Activated CD8-positive, alpha-beta T cell treated with anti-CD3 and anti-CD28 coated beads, Interleukin-2, amount 10 ng/mL, durations not matched to agents 7 days and 5 days (primary cell): Measurements from ENCODE around the gene ATP8B3. TPM values are rescaled to one million over a fixed set of nuclear protein-coding genes. Genes with fewer than 3 reads are reported as not detected.

Experiments used
- ATAC-seq: fragments of 150-1000 bp; cut with Tn5 transposase; one replicate; pipeline ENCODE4 v1.10.0; 2021; ENCODE audit warnings: moderate library complexity
- CTCF ChIA-PET: fragments of 350-600 bp; sonication (Branson Sonifier 250); formaldehyde crosslinking; loops from one replicate; lab custom pipeline; 2021; ENCODE audit warnings: antibody characterized with exemption; lab: Charles Lee
- POLR2A ChIA-PET: fragments of 350-600 bp; sonication (Branson Sonifier 250); formaldehyde crosslinking; loops from one replicate; lab custom pipeline; 2021; ENCODE audit warnings: antibody characterized with exemption; lab: Charles Lee
- DNase-seq: peaks from one replicate; pipeline ENCODE4 v3.0.0-alpha.2; 2020
- H3K27ac Mint-ChIP-seq: one replicate; pipeline ENCODE4 v1.8.0; 2021; ENCODE audit warnings: mild to moderate bottlenecking, mixed read lengths
- H3K27me3 Mint-ChIP-seq: one replicate; pipeline ENCODE4 v1.8.0; 2021; ENCODE audit warnings: low read depth, mixed read lengths
- H3K36me3 Mint-ChIP-seq: one replicate; pipeline ENCODE4 v1.8.0; 2021; ENCODE audit warnings: low read depth, mixed read lengths
- H3K4me1 Mint-ChIP-seq: one replicate; pipeline ENCODE4 v1.8.0; 2021; ENCODE audit warnings: low read depth, mixed read lengths
- H3K4me3 Mint-ChIP-seq: one replicate; pipeline ENCODE4 v1.8.0; 2021; ENCODE audit warnings: mild to moderate bottlenecking, mixed read lengths
- H3K9me3 Mint-ChIP-seq: one replicate; pipeline ENCODE4 v1.8.0; 2022; ENCODE audit warnings: mixed read lengths; ENCODE audit not compliant: insufficient read depth
- total RNA-seq, 2 experiments: library from RNA; stranded (reverse); gene quantifications; one replicate each; pipeline ENCODE4 v1.2.3, GENCODE V29; 2021

The ATP8B3 gene
- total RNA-seq, 2 experiments from 2014 or later: 20.2 to 27.8 TPM

DNA sequence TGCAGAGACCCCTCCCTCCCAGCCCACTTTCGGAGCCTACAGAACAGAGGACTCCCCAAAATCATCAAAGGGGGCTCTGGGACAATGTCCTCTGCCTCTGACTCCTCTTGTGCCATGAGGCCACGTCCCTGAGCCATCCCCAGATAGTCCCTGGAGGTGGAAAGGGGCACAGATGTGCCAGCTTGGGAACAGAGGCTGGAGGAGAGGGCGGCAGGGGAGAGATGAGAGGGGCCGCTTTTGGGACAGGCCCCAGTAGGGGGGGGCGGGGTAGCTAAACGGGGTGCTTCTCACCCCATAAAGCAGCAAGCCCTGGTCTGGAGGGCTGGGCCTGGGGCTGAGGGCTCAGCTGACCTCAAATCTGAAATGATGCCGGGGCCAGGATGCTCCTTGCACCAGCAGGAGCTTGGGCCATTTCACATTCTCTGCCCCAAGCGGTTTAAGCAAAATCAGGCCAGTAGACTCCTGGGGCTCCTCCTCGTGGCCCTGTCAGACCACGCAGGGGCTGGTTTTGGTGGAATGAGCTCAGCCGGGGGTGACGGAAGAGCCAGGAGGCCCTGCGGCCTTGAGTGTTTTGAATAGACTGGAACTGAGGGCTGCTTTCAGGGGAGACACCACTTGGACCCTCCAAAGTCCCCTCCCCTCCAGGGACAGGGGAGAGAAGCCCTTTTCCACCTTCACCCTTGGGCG, 31.7 kb downstream of the ATP8B3 start:
- POLR2A ChIA-PET: no interaction called here
- Mint-ChIP-seq H3K27me3 (peaks cover 38% of the 10 kb centered on the region), H3K27ac (no peak overlapping the region), H3K9me3 (no peaks in the 10 kb centered on the region), H3K36me3 (peaks cover 4% of the 10 kb centered on the region), H3K4me3 (no peak overlapping the region), H3K4me1 (no peaks in the 10 kb centered on the region)
- CTCF ChIA-PET: interaction anchor here (0.9 to 1.9 kb wide), 7 partner anchors 10 to 108 kb away, joined by 3 to 17 read pairs (median 4); no protein-coding TSS in a partner anchor
- ATAC-seq (no peak), DNase-seq (no peak)

DNA sequence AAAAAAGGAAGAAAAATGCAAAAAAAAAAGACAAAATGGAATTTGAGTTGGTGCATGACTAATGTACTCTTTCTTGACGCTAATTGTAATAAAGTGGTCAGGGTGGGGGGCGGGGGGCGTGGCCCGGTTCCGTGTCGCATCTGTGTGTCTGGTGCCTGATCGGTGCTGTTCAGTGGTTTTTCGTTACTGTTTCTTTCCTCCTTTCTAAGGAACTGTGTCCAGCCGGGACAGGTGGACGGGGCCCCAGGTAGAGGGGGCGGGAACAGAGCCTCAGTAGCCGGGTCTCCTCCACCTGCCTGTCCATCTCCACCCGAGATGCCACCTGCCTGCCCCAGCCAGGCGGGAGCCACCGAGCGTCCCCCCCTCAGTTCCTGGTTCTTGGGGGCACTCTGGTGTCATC, 32.5 kb downstream of the ATP8B3 start:
- ChIA-PET POLR2A (no interaction called here), CTCF (no interaction called here)
- ATAC-seq (no peak), DNase-seq (no peak)
- H3K27ac Mint-ChIP-seq: no peak overlapping the region
- no peak overlapping the region for H3K4me3 Mint-ChIP-seq
- H3K36me3 Mint-ChIP-seq: peaks cover 4% of the 10 kb centered on the region
- no peaks in the 10 kb centered on the region for H3K9me3 Mint-ChIP-seq
- H3K4me1 Mint-ChIP-seq: no peaks in the 10 kb centered on the region
- peaks cover 41% of the 10 kb centered on the region for H3K27me3 Mint-ChIP-seq

DNA sequence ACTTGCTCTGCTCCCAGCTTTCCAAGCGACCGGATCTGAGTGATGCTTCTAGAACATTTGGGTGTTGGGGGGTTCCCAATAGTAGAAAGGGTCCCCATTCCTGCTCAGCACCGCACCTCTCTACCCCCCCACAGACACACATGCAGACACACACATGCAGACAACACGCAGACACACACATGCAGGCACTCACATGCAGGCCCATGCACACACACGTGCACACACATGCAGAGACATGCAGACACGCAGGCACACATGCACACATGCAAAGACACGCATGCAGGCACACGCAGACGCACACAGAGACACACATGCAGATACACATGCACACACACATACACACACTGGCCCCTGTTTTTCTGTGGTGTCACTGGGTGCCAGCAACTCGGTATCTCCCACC, 34.9 kb downstream of the ATP8B3 start:
- ChIA-PET CTCF (interaction anchor here (0.8 to 1.5 kb wide), 3 partner anchors 9 to 49 kb away, joined by 3 to 5 read pairs (median 3); no protein-coding TSS in a partner anchor), POLR2A (no interaction called here)
- Mint-ChIP-seq H3K9me3 (no peaks in the 10 kb centered on the region), H3K4me3 (no peak overlapping the region), H3K36me3 (peaks cover 4% of the 10 kb centered on the region), H3K27ac (no peak overlapping the region), H3K27me3 (peaks cover 48% of the 10 kb centered on the region), H3K4me1 (no peaks in the 10 kb centered on the region)
- ATAC-seq (no peak), DNase-seq (no peak)

DNA sequence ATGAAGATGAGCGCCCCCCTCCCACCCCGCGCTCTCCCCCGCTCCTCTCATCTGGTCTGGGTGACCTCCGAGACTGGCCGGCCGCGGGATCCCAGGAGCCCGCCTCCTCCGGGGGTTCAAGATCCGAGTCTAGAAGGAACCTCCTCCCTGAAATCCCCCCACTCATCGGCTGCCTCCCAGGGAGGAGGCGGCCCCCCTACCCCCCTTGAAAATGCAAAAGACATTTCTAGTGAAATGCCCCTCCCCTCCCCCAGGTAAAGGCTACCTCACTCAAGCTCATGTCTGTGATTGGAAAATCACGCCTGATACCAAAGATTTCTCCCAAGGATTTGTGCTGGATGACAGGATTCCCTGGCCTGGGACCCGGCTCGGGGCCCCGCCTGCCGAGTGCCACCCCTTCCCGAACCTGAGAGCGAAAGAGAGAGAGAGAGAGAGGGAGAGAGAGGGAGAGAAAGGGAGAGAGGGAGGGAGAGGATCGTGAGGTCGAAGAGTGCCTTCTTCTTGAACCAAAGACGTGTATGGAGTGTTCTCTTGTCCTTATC, 35.4 kb downstream of the ATP8B3 start:
- no peak for ATAC-seq
- H3K9me3 Mint-ChIP-seq: no peaks in the 10 kb centered on the region
- H3K4me1 Mint-ChIP-seq: no peaks in the 10 kb centered on the region
- no peak overlapping the region for H3K27ac Mint-ChIP-seq
- ChIA-PET CTCF (interaction anchor here (1.5 kb wide), 1 partner anchor 29 kb away, joined by 3 read pairs; no protein-coding TSS in a partner anchor), POLR2A (no interaction called here)
- no peak overlapping the region for H3K4me3 Mint-ChIP-seq
- H3K27me3 Mint-ChIP-seq: peaks cover 48% of the 10 kb centered on the region
- no peak for DNase-seq
- peaks cover 4% of the 10 kb centered on the region for H3K36me3 Mint-ChIP-seq

DNA sequence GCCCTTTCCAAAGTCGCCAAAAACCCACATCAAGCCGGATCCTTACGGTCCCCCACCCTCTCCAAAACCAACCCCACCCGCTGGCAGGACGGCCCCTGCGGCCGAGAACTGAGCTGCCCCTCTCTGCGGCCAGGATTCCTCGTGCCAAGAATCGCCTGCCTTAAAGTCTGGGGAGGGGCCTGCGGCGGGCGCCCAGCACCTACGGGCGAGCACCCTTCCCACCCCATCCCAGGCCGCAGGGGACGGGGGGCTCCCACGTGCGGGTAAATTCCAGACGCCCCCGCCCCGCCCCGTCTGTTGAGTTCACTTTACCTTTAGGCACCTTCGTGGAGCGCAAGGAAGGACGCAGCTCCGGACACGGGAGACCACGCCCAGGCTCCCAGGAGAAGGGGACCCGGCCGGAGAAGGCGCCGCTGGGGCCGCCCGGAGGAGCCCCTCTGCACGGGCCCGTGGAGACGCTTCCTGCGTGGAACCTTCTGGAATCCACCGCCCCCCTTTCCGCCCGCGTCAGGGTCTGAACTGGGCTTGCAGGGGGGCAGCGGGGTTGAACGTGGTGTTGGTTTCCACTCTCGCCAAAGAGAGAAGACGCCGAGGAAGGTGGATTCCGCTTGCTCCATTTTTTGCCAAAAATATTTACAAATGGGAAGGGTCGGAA, 36.0 kb downstream of the ATP8B3 start:
- Mint-ChIP-seq H3K27ac (no peak overlapping the region), H3K4me3 (no peak overlapping the region), H3K9me3 (peaks cover 5% of the 10 kb centered on the region), H3K27me3 (peaks cover 51% of the 10 kb centered on the region), H3K36me3 (peaks cover 6% of the 10 kb centered on the region), H3K4me1 (no peaks in the 10 kb centered on the region)
- ChIA-PET CTCF (no interaction called here), POLR2A (no interaction called here)
- DNase-seq: no peak
- no peak for ATAC-seq

DNA sequence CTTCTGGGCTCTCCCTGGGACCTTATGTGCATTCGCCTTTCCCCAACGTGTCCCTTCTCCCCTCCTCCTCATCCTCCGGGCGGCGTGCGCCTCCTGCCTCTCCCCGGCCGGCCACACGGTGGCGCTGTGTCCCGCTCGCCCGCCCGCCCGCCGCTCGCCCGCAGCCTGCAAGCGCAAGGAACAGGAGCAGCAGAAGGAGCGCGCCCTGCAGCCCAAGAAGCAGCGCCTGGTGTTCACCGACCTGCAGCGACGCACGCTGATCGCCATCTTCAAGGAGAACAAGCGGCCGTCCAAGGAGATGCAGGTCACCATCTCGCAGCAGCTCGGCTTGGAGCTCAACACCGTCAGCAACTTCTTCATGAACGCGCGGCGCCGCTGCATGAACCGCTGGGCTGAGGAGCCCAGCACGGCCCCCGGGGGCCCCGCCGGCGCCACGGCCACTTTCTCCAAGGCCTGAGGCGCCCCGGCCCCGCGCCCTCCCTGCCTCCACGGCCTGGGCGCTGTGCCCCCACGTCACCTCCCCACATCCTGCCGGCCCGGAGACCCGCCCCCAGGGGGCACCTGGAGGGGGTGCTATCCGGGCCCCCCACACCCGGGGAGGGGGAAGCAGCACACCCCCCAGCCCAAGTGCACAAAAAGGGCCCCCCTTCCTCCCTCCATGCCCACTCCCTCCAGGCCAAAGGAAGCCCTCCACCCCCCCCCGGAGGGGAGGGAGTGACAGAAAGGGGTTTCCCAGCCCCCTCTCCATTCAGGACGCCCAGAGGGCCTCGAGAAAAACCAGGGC, 36.9 kb downstream of the ATP8B3 start:
- Mint-ChIP-seq H3K36me3 (peaks cover 9% of the 10 kb centered on the region), H3K9me3 (peaks cover 11% of the 10 kb centered on the region), H3K4me1 (no peaks in the 10 kb centered on the region), H3K27ac (no peak overlapping the region), H3K27me3 (peaks cover 53% of the 10 kb centered on the region), H3K4me3 (no peak overlapping the region)
- ATAC-seq (no peak), DNase-seq (no peak)
- POLR2A ChIA-PET: no interaction called here
- CTCF ChIA-PET: no interaction called here

DNA sequence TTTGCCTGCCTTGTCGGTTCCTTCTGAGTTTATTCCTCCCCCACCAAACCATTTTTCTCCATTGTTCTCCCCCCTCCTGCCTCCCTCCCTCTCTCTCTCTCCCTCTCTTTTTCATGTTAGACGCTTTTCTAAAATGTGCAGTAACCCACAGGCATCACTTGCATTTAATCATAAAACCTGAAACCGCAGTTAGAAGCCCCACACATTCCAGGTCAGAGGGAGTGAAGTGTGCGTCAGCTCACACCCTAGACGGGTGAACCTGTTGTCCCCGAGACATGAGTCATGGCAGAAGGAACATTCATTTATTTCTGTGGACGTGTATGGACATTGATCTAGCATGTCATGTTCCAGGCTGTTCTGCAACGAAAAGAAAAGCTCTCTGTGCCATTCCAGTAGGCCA, 38.9 kb downstream of the ATP8B3 start:
- DNase-seq (no peak), ATAC-seq (no peak)
- Mint-ChIP-seq H3K4me1 (no peaks in the 10 kb centered on the region), H3K9me3 (peaks cover 11% of the 10 kb centered on the region), H3K27ac (no peak overlapping the region), H3K36me3 (peaks cover 9% of the 10 kb centered on the region), H3K27me3 (peaks cover 50% of the 10 kb centered on the region), H3K4me3 (no peak overlapping the region)
- POLR2A ChIA-PET: no interaction called here
- CTCF ChIA-PET: interaction anchor here (1.0 to 3.3 kb wide), 3 partner anchors 9 to 101 kb away, joined by 3 to 11 read pairs (median 4); no protein-coding TSS in a partner anchor

DNA sequence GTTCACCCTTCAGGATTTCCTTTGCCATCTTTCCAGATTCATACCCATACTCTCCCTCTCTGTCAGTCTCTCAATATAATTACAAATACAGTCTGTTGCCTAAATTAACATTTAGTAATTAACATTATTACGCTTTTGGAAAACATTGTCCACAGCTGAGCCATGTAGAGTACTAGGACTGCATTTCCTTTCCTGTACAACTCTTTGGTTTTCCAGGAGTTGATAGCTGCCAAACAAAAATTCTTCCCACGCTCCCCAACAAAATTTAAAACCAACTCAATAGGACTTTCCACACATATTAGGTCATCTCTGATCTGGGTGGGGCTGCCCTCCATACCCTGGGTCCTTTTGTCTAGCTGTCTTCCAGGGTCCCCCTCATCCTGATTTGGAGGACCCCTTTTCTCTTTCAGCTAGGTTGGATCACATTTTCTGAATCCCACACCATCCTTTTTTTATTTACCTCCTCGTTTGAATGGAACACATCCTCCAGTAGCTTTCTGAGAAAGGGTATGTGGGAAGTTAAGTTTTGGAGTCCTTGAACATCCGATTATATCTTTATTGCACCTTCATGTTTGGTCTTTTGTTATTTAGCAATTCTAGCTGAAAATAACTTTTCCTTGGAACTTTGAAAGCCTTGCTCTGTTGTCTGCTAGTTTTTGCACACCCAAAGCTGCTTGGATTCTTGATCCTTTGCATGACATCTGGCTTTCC, 41.1 kb downstream of the ATP8B3 start:
- ChIA-PET POLR2A (interaction anchor here (0.6 kb wide), 1 partner anchor 22 kb away, joined by 3 read pairs; no protein-coding TSS in a partner anchor), CTCF (interaction anchor here (1.1 to 3.4 kb wide), 6 partner anchors 10 to 225 kb away, joined by 3 to 17 read pairs (median 8); no protein-coding TSS in a partner anchor)
- peaks cover 49% of the 10 kb centered on the region for H3K27me3 Mint-ChIP-seq
- peaks cover 5% of the 10 kb centered on the region for H3K36me3 Mint-ChIP-seq
- H3K4me3 Mint-ChIP-seq: no peak overlapping the region
- H3K9me3 Mint-ChIP-seq: peaks cover 11% of the 10 kb centered on the region
- H3K27ac Mint-ChIP-seq: no peak overlapping the region
- no peaks in the 10 kb centered on the region for H3K4me1 Mint-ChIP-seq
- ATAC-seq: no peak
- DNase-seq: no peak

DNA sequence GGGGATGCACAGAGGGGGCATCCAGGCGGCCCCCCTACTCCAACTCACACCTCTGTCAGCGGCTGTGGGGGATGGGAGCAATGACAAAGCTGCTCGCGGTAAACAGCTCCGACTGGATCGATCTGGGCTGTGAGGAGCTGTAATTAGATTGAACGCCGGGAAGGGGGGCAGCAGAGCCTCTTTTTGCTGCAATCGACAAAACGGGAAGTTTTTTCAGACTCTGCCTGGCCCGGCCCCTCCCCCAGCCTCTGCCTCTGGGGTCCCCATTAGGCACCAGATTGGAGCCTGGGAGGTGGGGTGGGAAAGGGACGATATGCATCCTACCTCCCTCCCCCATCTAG, 42.5 kb downstream of the ATP8B3 start:
- Mint-ChIP-seq H3K36me3 (peaks cover 5% of the 10 kb centered on the region), H3K4me3 (no peak overlapping the region), H3K27ac (no peak overlapping the region), H3K9me3 (peaks cover 11% of the 10 kb centered on the region), H3K4me1 (no peaks in the 10 kb centered on the region), H3K27me3 (peaks cover 60% of the 10 kb centered on the region)
- ATAC-seq: no peak
- no peak for DNase-seq
- ChIA-PET CTCF (interaction anchor here (2.3 to 3.4 kb wide), 2 partner anchors 11 to 57 kb away, joined by 8 to 17 read pairs; no protein-coding TSS in a partner anchor), POLR2A (no interaction called here)

DNA sequence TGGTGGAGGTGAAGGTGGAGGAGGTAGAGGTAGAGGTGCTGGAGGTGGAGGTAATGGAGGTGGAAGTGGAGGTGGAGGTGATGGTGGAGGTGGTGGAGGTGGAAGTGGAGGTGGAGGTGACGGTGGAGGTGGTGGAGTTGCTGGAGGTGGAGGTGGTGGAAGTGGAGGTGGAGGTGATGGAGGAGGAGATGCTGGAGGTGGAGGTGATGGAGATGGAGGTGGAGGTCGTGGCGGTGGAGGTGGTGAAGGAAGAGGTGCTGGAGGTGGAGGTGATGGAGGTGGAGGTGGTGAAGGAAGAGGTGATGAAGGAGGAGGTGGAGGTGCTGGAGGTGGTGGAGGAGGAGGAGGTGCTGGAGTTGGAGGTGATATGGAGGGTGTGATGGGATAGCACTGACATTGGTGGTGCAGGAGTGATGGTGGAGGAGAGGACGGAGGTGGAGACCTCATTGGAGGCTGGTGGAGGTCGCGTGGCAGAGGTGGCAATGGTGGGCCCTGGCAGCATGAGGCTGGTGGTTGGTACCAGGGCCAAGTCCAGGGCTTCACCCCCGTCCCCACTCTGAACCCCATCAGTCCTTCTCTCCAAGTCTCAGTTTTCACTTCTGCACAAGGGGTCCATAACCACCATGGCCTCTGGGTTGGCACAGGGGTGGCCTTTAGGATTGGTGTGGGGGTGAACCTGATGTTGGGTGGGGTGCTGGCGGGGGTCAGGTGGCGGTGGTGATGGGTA, 43.0 kb downstream of the ATP8B3 start:
- Mint-ChIP-seq H3K4me3 (no peak overlapping the region), H3K36me3 (peaks cover 5% of the 10 kb centered on the region), H3K27me3 (peaks cover 60% of the 10 kb centered on the region), H3K9me3 (peaks cover 11% of the 10 kb centered on the region), H3K4me1 (no peaks in the 10 kb centered on the region), H3K27ac (no peak overlapping the region)
- ChIA-PET CTCF (interaction anchor here (0.7 to 3.4 kb wide), 2 partner anchors 9 to 12 kb away, joined by 3 to 17 read pairs; no protein-coding TSS in a partner anchor), POLR2A (no interaction called here)
- no peak for ATAC-seq
- DNase-seq: no peak
